ENCODE measurements around the gene GPC3. TPM values are rescaled to one million over a fixed set of nuclear protein-coding genes. Genes with fewer than 3 reads are reported as not detected.
"Not testable (repeated sequence)": the region's sequence is repeated elsewhere in the genome, so short reads cannot be mapped to it uniquely, and the experiment has no call there.

GPC3 gene
- total RNA-seq, 1 experiment from 2014 or later = 32.4 TPM

DNA sequence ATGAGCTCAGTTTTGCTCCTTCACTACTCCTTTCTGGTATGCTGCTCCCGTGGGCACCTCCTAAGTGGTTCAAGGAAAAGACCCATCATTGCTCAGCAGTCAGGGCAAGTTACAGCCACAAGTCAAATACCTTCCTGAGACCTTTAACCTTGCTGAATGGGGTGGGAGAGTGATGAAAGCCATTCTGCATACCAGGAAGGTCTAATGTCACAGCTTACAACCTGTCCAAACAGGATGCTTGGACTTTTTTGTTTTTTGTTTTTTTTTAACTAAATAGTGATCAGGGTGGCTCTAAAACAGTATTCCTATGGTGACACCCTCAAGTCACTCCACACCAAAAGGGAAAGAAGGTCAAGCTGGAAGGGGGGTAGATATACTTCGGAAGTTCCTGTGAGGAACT lies 93.1 kb downstream of the GPC3 start:
- Mint-ChIP-seq H3K4me1 (peaks cover 16% of the 10 kb centered on the region), H3K4me3 (no peak overlapping the region), H3K27me3 (ENCODE audit: low read depth) (no peaks in the 10 kb centered on the region), H3K9me3 (peaks cover 5% of the 10 kb centered on the region; the same call in 1 of the 2 replicates), H3K36me3 (0 out of 2 replicates have a peak, but pooled peaks cover 2% of the 10 kb centered on the region), H3K27ac (peak overlapping the region; percentile 35)
- DNase-seq (ENCODE audit: low spot score) (no peak), ATAC-seq (peak; percentile 78)
- POLR2A ChIA-PET = no interaction called here
- TF ChIP-seq GABPB1 (CRISPR knock-in tag; IDR thresholded peaks at IDR 0.05) = 0 out of 2 replicates have a peak, but pooled peaks have one; percentile 64
- TF ChIP-seq, protein P1, sequence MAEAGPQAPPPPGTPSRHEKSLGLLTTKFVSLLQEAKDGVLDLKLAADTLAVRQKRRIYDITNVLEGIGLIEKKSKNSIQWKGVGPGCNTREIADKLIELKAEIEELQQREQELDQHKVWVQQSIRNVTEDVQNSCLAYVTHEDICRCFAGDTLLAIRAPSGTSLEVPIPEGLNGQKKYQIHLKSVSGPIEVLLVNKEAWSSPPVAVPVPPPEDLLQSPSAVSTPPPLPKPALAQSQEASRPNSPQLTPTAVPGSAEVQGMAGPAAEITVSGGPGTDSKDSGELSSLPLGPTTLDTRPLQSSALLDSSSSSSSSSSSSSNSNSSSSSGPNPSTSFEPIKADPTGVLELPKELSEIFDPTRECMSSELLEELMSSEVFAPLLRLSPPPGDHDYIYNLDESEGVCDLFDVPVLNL (CRISPR knock-in tag; IDR thresholded peaks at IDR 0.05; ENCODE audit: borderline replicate concordance, low read depth) = no peak
- TF ChIP-seq, protein P2, sequence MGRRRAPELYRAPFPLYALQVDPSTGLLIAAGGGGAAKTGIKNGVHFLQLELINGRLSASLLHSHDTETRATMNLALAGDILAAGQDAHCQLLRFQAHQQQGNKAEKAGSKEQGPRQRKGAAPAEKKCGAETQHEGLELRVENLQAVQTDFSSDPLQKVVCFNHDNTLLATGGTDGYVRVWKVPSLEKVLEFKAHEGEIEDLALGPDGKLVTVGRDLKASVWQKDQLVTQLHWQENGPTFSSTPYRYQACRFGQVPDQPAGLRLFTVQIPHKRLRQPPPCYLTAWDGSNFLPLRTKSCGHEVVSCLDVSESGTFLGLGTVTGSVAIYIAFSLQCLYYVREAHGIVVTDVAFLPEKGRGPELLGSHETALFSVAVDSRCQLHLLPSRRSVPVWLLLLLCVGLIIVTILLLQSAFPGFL (CRISPR knock-in tag; IDR thresholded peaks at IDR 0.05; ENCODE audit: borderline replicate concordance) = no peak
- TF ChIP-seq, protein P3, sequence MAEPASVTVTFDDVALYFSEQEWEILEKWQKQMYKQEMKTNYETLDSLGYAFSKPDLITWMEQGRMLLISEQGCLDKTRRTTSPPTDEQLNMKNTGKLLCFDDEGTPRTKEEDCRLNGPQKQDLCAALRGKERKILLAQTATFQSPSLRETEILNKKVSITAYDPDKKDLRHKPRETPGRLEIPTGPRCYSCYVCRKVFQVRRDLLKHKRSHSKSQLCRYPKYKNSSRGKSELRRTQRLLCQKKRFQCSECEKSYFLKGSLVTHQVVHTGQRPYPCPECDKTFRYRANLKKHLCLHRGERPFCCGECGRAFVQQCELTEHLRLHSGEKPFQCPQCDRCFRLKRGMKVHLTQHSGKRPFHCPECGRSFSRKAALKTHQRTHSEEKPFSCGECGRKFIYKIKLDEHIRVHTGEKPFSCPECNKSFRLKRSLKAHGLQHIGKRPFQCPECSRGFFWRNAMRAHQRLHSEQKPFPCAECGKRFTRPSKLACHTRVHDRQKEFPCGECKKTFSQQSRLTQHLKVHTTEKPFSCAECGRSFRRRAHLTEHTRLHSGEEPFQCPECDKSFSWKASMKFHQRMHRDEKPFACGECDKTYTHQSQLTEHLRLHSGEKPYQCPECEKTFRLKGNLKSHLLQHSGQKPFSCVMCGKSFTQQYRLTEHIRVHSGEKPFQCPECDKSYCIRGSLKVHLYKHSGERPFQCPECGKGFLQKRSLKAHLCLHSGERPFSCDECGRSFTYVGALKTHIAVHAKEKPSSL (CRISPR knock-in tag; conservative IDR thresholded peaks at IDR 0.05) = no peak
- CTCF ChIA-PET = no interaction called here

DNA sequence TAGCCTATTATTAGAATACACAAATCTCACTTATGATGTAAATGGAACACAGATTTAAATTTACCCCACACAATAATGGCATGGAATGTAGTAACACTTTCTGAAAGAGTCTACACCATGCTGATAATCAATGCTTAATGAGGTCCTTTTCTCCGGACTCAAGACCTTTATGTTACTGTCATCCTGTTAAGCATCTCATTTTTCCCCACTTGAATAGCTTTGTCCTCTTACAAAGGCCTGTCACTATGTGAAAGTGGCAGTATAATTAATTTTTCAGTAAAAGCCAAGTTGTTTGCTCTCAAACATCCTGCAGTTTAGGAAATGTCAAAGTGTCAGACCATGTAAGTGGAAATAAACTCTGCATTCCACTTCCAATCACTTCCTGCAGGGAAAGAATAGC lies 96.4 kb downstream of the GPC3 start:
- DNase-seq (ENCODE audit: low spot score) (no peak), ATAC-seq (no peak)
- Mint-ChIP-seq H3K27me3 (ENCODE audit: low read depth) (no peaks in the 10 kb centered on the region), H3K27ac (no peak overlapping the region), H3K36me3 (0 out of 2 replicates have a peak, but pooled peaks cover 2% of the 10 kb centered on the region), H3K4me1 (peaks cover 16% of the 10 kb centered on the region), H3K4me3 (no peak overlapping the region), H3K9me3 (peaks cover 5% of the 10 kb centered on the region; the same call in 1 of the 2 replicates)
- TF ChIP-seq TEAD1 (CRISPR knock-in tag; IDR thresholded peaks at IDR 0.05) (no peak), ZNF232 (CRISPR knock-in tag; IDR thresholded peaks at IDR 0.05) (no peak)
- ChIA-PET POLR2A (no interaction called here), CTCF (no interaction called here)

DNA sequence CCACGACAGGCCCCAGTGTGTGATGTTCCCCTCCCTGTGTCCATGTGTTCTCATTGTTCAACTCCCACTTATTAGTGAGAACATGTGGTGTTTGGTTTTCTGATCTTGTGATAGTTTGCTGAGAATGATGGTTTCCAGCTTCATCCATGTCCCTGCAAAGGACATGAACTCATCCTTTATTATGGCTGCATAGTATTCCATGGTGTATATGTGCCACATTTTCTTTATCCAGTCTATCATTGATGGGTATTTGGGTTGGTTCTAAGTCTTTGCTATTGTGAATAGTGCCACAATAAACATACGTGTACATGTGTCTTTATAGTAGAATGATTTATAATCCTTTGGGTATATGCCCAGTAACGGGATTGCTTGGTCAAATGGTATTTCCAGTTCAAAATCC lies 97.3 kb downstream of the GPC3 start:
- peaks cover 16% of the 10 kb centered on the region for H3K4me1 Mint-ChIP-seq
- CTCF ChIA-PET; DNase-seq (ENCODE audit: low spot score); H3K9me3 Mint-ChIP-seq; H3K4me3 Mint-ChIP-seq; H3K36me3 Mint-ChIP-seq; H3K27ac Mint-ChIP-seq; ATAC-seq; H3K27me3 Mint-ChIP-seq (ENCODE audit: low read depth); POLR2A ChIA-PET: not testable (repeated sequence)

DNA sequence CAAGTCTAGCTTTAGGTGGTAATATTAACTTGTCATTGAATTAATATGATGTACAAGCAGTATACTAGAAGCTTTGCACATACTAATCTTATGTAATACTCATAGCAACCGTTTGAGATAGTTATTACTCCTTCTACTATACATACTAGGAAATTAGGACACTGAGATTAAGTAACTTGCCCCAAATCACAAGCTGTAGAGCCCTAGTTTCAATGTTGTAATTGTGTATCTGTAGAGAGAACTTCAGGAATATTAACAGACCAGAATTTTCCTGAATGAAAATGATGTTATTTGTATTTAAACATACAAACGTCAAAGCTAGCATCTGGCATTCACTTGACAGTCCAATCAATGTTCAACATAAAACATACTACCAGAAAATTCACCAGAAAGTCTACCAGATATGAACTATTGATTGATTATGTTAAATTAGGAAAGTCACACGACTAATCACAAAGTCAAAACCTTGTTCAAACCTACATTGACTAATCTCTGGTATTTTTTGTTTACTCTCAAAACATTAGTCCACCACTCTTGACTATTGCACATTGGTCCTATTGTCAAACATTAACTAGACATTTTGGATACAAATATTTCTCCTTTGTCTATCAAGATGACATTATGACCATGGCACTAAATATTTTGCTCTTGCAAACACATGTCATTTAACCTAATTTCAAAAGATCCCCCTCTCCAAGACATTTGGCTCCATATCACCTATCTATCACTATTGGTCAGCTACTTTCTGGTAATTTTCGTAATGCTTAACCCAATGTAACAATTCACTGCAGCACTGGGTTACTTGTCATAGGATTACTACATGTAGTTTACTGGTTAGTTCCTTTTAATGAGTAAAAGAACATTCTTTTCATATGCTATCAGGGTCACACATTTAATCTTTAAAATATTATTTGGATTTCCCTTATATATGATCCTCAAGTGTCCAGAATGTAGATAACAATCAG lies 100.7 kb downstream of the GPC3 start:
- ChIA-PET POLR2A (no interaction called here), CTCF (no interaction called here)
- TF ChIP-seq GABPB1 (CRISPR knock-in tag; IDR thresholded peaks at IDR 0.05) = 0 out of 2 replicates have a peak, but pooled peaks have one; percentile 54
- TF ChIP-seq FOXP1 (CRISPR knock-in tag; IDR thresholded peaks at IDR 0.05; ENCODE audit: borderline replicate concordance) = no peak
- TF ChIP-seq ETV6 (CRISPR knock-in tag; IDR thresholded peaks at IDR 0.05) = no peak
- 0 out of 2 replicates have a peak, but pooled peaks cover 2% of the 10 kb centered on the region for H3K36me3 Mint-ChIP-seq
- ATAC-seq (no peak), DNase-seq (ENCODE audit: low spot score) (no peak)
- no peak overlapping the region for H3K27ac Mint-ChIP-seq
- H3K4me3 Mint-ChIP-seq = no peak overlapping the region
- H3K27me3 Mint-ChIP-seq (ENCODE audit: low read depth) = peaks cover 2% of the 10 kb centered on the region; the same call in 1 of the 2 replicates
- peaks cover 5% of the 10 kb centered on the region; the same call in 1 of the 2 replicates for H3K9me3 Mint-ChIP-seq
- peaks cover 30% of the 10 kb centered on the region for H3K4me1 Mint-ChIP-seq

DNA sequence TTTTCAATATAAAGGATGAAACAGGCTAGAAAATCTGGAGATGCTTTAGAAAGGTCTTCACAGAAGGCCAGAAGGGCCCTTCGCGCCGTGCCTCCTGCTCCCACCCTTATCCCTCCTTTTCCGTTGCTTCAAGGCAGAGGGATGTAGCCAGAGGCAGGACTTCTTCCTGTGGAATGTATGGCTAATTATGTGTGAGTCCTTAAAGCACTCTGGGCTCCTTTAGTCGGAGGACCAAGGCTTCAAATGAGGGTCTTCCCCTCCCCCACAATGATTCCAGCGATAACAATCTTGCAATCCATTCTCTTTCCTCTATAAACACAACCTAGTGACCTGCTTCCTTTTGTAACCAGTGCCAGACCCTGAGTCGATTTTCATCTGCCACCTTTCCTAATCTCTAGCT lies 103.5 kb downstream of the GPC3 start:
- peaks cover 2% of the 10 kb centered on the region; the same call in 1 of the 2 replicates for H3K27me3 Mint-ChIP-seq (ENCODE audit: low read depth)
- peak; percentile 77 for ATAC-seq
- no peaks in the 10 kb centered on the region for H3K36me3 Mint-ChIP-seq
- peak; percentile 7 for DNase-seq (ENCODE audit: low spot score)
- no peaks in the 10 kb centered on the region for H3K9me3 Mint-ChIP-seq
- no peak overlapping the region for H3K4me3 Mint-ChIP-seq
- ChIA-PET POLR2A (no interaction called here), CTCF (no interaction called here)
- H3K27ac Mint-ChIP-seq = peak overlapping the region; percentile 63; the same call in 1 of the 2 replicates
- H3K4me1 Mint-ChIP-seq = peaks cover 23% of the 10 kb centered on the region
- TF ChIP-seq ATF1 (CRISPR knock-in tag; IDR thresholded peaks at IDR 0.05) (no peak), ZNF396 (CRISPR knock-in tag; IDR thresholded peaks at IDR 0.05; ENCODE audit: borderline replicate concordance) (no peak), ZNF416 (CRISPR knock-in tag; IDR thresholded peaks at IDR 0.05) (no peak), ZNF121 (CRISPR knock-in tag; IDR thresholded peaks at IDR 0.05) (no peak)
- TF ChIP-seq, protein P4, sequence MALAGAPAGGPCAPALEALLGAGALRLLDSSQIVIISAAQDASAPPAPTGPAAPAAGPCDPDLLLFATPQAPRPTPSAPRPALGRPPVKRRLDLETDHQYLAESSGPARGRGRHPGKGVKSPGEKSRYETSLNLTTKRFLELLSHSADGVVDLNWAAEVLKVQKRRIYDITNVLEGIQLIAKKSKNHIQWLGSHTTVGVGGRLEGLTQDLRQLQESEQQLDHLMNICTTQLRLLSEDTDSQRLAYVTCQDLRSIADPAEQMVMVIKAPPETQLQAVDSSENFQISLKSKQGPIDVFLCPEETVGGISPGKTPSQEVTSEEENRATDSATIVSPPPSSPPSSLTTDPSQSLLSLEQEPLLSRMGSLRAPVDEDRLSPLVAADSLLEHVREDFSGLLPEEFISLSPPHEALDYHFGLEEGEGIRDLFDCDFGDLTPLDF (CRISPR knock-in tag; IDR thresholded peaks at IDR 0.05) = no peak
- TF ChIP-seq, protein P5, sequence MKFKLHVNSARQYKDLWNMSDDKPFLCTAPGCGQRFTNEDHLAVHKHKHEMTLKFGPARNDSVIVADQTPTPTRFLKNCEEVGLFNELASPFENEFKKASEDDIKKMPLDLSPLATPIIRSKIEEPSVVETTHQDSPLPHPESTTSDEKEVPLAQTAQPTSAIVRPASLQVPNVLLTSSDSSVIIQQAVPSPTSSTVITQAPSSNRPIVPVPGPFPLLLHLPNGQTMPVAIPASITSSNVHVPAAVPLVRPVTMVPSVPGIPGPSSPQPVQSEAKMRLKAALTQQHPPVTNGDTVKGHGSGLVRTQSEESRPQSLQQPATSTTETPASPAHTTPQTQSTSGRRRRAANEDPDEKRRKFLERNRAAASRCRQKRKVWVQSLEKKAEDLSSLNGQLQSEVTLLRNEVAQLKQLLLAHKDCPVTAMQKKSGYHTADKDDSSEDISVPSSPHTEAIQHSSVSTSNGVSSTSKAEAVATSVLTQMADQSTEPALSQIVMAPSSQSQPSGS (CRISPR knock-in tag; IDR thresholded peaks at IDR 0.05; ENCODE audit: borderline replicate concordance, low read depth) = no peak
- TF ChIP-seq, protein P6, sequence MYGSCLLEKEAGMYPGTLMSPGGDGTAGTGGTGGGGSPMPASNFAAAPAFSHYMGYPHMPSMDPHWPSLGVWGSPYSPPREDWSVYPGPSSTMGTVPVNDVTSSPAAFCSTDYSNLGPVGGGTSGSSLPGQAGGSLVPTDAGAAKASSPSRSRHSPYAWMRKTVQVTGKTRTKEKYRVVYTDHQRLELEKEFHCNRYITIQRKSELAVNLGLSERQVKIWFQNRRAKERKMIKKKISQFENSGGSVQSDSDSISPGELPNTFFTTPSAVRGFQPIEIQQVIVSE (CRISPR knock-in tag; IDR thresholded peaks at IDR 0.05; ENCODE audit: borderline replicate concordance) = no peak
